GM10266 (cell line): ENCODE results near the gene ZIC4.

Source experiments
- DNase-seq: peaks from one replicate; pipeline ENCODE4 v3.0.0; 2012; ENCODE audit errors: extremely low spot score
- CTCF ChIP-seq: IDR thresholded peaks from 2 replicates; pipeline ENCODE4 v1.5.1; 2012; ENCODE audit warnings: mild to moderate bottlenecking, low read depth; ENCODE audit not compliant: control insufficient read depth, insufficient read depth; ENCODE audit errors: missing control alignments

ZIC4 gene

GRCh38 chr3:147367676-147368075 lies 38.7 kb downstream of the ZIC4 start:
- no peak for DNase-seq
- TF ChIP-seq CTCF = no peak

GRCh38 chr3:147365196-147366115 lies 40.9 kb downstream of the ZIC4 start:
- DNase-seq = no peak
- TF ChIP-seq CTCF = no peak

GRCh38 chr3:147364771-147365170 lies 41.6 kb downstream of the ZIC4 start:
- DNase-seq = no peak
- no peak for TF ChIP-seq CTCF

GRCh38 chr3:147361454-147362420 lies 44.6 kb downstream of the ZIC4 start:
- peak; percentile 74 for TF ChIP-seq CTCF
- DNase-seq = peak; percentile 53

GRCh38 chr3:147360646-147361453 lies 45.5 kb downstream of the ZIC4 start:
- no peak for TF ChIP-seq CTCF
- DNase-seq = no peak

GRCh38 chr3:147360051-147360439 lies 46.3 kb downstream of the ZIC4 start:
- TF ChIP-seq CTCF = no peak
- no peak for DNase-seq
